COLO668 (cell line): Measurements from ENCODE around the gene TXNRD2.
"Not testable (repeated sequence)": the region's sequence is repeated elsewhere in the genome, so short reads cannot be mapped to it uniquely, and the experiment has no call there.

Experiments
- DNase-seq: peaks from one replicate; lab custom pipeline; 2025; ENCODE audit not compliant: unreplicated experiment; lab: John Stamatoyannopoulos, UW

TXNRD2 gene

GRCh38 chr22:19926028-19926427 is 15.6 kb downstream of the TXNRD2 start:
- not testable (repeated sequence) for DNase-seq

DNA sequence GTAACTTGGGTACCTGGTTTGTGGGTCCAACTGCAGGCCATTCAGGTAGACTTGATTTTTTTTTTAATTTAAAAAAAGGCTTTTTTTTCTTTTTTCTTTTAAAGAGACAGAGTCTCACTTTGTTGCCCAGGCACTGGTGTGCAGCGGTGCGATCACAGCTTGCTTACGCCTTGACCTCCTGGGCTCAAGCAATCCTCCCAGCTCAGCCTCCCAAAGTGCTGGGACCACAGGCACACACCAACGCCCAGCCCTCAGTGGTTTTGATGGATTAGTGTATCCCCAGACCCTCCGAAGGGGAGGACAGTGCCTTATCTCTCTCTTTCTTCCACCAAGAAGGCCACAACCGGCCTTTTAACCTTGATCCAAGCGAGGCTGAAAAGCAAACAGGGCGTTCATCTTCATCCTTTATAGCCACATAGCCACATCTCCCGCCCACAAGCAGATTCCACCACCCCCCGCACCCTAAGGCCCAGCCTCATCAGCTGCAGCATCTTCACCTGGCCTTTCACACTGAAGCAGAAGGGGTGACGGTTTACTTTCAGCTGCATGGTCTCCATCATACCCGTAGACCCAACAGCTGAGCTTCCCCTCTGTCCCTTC is 17.6 kb downstream of the TXNRD2 start:
- DNase-seq = no peak

GRCh38 chr22:19921544-19922081 is 20.0 kb downstream of the TXNRD2 start:
- DNase-seq = no peak

DNA sequence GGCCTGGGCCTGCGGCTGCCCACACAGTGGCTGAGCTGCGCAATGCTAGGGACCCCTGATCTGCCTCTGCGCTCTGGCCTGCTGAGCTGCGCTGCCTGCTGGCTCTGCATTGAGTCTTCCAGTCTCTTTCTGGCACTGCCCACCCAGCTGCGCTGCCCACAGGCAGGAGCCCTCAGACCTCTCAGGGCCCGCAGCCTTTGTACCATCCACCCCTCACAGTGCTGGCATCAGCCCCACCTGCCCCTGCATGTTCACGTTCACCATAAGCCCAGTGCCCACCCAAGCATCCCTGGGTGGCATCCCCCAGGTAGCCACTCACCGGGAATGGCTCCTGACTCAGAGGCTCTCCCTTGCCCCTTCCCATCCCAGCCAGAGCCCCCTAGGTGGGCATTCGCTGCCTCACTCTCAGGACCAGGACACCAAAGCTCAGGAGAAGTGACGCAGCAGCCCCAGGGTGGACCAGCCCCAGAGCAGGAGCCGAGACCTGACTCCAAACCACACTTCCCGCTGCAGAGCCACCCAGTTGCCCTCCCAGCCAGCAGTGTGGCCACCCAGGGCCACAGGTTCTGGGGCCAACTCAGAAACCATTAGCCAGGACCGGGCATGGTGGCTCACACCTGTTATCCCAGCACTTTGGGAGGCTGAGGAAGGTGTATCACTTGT is 21.8 kb downstream of the TXNRD2 start:
- no peak for DNase-seq

GRCh38 chr22:19918332-19919106 is 23.1 kb downstream of the TXNRD2 start:
- DNase-seq = no peak

- no peak for DNase-seq
Measured at GRCh38 chr22:19917389-19918138, 24.1 kb downstream of the TXNRD2 start.

GRCh38 chr22:19916941-19917340 is 24.7 kb downstream of the TXNRD2 start:
- DNase-seq = no peak

DNA sequence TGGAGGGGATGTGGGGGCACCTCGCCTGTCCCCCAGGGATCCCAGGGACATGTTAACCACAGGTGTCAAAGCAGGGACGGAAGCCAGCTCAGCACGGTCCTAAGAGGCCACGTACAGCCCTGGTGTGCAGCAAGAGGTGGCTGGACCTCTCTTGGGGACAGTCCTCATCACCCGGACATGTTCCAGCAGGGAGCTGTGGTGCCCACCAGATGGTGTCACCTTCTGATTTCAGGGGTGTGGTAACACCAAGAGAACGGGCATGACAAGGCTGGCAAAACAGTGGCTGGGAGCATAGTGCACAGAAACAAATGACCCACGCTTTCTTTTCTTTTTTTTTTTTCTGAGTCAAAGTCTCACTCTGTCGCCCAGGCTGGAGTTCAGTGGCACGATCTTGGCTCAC is 25.6 kb downstream of the TXNRD2 start:
- no peak for DNase-seq

DNA sequence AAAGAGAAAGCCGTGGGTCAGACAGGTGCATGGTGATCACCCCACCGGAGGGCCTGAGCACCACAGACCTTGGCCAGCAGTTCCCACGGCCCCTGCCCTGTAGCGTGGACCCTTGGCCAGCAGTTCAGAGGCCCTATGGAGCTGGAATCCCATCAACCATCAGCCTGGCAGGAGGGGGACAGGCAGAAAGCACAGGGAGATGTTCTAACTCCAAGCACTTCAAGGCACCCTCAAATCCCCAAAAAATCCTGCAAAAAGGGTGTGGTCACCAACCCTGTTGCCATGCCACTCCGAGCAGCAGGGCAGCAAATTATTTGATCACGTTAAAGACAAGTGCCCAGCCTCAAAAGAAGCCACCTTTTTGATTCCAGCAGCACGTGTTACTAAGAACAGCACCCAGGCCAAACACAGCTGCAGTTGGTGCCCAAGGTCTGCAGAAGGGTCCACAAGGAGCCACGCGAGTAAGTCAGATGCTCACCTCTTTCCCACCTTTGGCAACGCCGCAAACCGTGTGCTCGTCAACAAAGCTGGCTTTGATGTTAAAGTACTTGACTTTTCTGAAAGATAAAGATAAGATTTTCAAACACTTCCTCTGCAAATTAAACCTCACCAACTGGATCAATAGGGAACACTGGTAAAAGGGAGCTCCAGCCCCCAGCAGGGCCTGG is 26.2 kb downstream of the TXNRD2 start:
- DNase-seq = no peak

GRCh38 chr22:19914201-19914943 is 27.2 kb downstream of the TXNRD2 start:
- no peak for DNase-seq

- DNase-seq = no peak
Measured at GRCh38 chr22:19913337-19913936, 28.2 kb downstream of the TXNRD2 start.

DNA sequence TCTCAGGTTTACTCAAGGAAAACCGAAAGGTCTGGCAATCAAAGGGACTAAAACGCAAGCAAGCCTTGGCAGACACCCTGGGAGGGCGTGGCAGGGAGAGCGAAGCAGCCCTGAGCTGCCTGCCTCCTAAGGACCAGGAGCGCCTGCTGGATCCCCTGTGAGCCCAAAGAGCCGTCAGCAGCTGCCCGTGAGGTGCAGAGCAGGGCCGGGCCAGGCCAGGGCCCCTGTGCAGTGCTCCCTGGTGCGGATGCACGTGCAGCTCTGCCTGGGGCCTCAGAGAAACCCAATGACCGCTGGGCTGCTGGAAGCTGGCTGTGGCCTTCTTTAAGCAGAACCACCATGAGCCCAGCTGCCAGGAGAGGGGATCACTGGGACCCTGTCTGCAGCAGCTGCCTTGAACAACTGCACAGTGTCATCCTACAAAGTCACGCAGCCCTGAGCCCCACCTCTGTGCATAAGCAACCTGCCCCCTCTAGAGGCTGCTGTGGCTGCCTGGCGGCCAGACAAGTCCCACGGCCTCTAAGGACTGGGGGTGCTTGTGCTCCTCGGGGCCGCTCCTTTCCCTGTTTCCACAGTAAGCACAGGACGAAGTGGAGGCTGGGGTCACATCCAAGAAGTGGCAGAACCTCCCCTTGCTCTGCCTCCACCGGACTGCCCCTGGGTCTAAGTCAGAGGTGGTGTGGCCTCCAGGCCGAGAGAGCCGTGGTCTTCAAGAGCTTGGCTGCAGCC is 29.2 kb downstream of the TXNRD2 start:
- no peak for DNase-seq

GRCh38 chr22:19911540-19912270 is 29.9 kb downstream of the TXNRD2 start:
- no peak for DNase-seq

DNA sequence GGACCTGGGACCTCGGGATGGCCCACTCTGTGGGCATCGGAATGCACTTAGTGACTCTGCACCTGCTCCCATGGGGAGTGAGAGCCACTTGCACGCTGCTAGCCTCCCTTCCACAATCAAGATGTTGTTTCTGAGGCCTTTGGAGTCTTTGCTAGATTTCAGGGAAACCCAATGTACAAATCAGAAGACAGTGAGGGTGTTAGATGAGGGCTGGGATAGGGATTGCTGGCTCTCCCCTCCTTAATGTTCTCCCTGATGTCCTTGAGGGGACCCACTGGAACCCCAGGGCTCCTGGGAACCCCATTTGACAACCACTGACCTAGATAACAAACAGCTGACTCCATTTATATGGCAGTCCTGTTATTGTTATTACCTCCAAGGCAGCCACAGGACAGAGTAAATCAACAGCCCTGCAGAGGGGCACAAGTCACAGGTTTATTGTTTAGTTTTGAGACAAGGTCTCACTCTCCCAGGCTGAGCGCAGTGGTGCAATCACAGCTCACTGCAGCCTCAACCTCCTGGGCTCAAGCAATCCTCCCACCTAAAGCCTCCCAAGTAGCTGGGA is 31.4 kb downstream of the TXNRD2 start:
- DNase-seq = no peak

DNA sequence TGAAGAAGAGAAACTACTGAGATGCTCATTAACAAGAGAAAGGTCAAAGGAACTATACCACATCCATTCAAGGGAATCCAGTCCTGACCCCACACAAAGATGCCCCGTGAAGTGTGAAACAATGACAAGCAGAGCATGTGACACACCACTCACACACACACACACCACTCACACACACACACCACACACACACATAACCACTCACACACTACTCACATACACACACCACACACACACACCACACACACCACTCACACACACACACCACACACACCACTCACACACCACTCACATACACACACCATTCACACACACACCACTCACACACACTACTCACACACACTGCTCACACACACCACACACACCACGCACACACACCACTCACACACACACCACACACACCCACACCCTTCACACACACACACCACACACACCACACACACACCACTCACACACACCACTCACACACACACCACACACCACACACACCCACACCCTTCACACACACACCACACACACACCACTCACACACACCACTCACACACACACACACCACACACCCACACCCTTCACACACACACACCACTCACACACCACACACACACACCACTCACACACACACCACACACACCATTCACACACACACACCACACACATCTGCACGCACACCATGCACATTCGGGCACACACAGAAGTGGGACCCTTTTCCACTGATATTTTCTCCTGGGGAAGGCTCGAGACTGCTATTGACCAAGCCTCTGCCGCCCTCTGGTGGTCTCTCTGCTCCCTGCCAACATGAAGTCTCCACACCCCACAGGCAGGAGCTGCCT is 32.1 kb downstream of the TXNRD2 start:
- DNase-seq = peak; percentile 76

DNA sequence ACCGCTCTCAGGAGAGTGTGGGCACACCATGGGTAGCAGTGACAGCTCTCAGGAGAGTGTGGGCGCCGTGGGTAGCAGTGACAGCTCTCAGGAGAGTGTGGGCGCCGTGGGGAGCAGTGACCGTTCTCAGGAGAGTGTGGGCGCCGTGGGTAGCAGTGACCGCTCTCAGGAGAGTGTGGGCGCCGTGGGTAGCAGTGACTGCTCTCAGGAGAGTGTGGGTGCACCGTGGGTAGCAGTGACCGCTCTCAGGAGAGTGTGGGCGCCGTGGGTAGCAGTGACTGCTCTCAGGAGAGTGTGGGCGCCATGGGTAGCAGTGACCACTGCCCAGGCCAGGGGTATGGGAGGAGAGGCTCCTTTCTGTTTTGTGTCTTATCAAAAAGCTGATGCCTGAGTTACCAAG is 33.7 kb downstream of the TXNRD2 start:
- not testable (repeated sequence) for DNase-seq

GRCh38 chr22:19906864-19907263 is 34.8 kb downstream of the TXNRD2 start:
- not testable (repeated sequence) for DNase-seq
